ENCODE results near the gene EXOG. TPM values are rescaled to one million over a fixed set of nuclear protein-coding genes. Genes with fewer than 3 reads are reported as not detected.

The EXOG gene
- polyA plus RNA-seq, 4 donors: 11.7 to 16.2 (median 14.1) TPM

- DNase-seq (ENCODE audit: low read depth in 4 of 4, low spot score in 3 of 4): no peak
Observed at GRCh38 chr3:38500688-38501417, 4.7 kb downstream of the EXOG start.

- no peak for DNase-seq (ENCODE audit: low read depth in 4 of 4, low spot score in 3 of 4)
Observed at GRCh38 chr3:38507120-38507519, 11.0 kb downstream of the EXOG start.

- no peak for DNase-seq (ENCODE audit: low read depth in 4 of 4, low spot score in 3 of 4)
Observed at GRCh38 chr3:38509732-38510131, 13.6 kb downstream of the EXOG start.

GRCh38 chr3:38510631-38511030 lies 14.5 kb downstream of the EXOG start:
- no peak for DNase-seq (ENCODE audit: low read depth in 4 of 4, low spot score in 3 of 4)

- no peak for DNase-seq (ENCODE audit: low read depth in 4 of 4, low spot score in 3 of 4)
Observed at GRCh38 chr3:38511546-38511945, 15.4 kb downstream of the EXOG start.

GRCh38 chr3:38515367-38515766 lies 19.2 kb downstream of the EXOG start:
- no peak for DNase-seq (ENCODE audit: low read depth in 4 of 4, low spot score in 3 of 4)

GRCh38 chr3:38516669-38517068 lies 20.5 kb downstream of the EXOG start:
- DNase-seq (ENCODE audit: low read depth in 4 of 4, low spot score in 3 of 4): no peak

- DNase-seq (ENCODE audit: low read depth in 4 of 4, low spot score in 3 of 4): no peak
Observed at GRCh38 chr3:38519000-38519399, 22.9 kb downstream of the EXOG start.

GRCh38 chr3:38519651-38520050 lies 23.5 kb downstream of the EXOG start:
- DNase-seq (ENCODE audit: low read depth in 4 of 4, low spot score in 3 of 4): no peak

GRCh38 chr3:38521391-38521987 lies 25.3 kb downstream of the EXOG start:
- peak; percentile 60 to 69 (median 62) for DNase-seq (ENCODE audit: low read depth in 4 of 4, low spot score in 3 of 4)

GRCh38 chr3:38522002-38522401 lies 25.9 kb downstream of the EXOG start:
- no peak for DNase-seq (ENCODE audit: low read depth in 4 of 4, low spot score in 3 of 4)

GRCh38 chr3:38524141-38524739 lies 28.1 kb downstream of the EXOG start:
- DNase-seq (ENCODE audit: low read depth in 4 of 4, low spot score in 3 of 4): no peak

- DNase-seq (ENCODE audit: low read depth in 4 of 4, low spot score in 3 of 4): no peak
Observed at GRCh38 chr3:38526792-38527191, 30.7 kb downstream of the EXOG start.

GRCh38 chr3:38528457-38528856 lies 32.3 kb downstream of the EXOG start:
- DNase-seq (ENCODE audit: low read depth in 4 of 4, low spot score in 3 of 4): no peak

GRCh38 chr3:38532529-38532928 lies 36.4 kb downstream of the EXOG start:
- DNase-seq (ENCODE audit: low read depth in 4 of 4, low spot score in 3 of 4): no peak

- no peak for DNase-seq (ENCODE audit: low read depth in 4 of 4, low spot score in 3 of 4)
Observed at GRCh38 chr3:38533285-38533976, 37.3 kb downstream of the EXOG start.

GRCh38 chr3:38534180-38534579 lies 38.0 kb downstream of the EXOG start:
- no peak for DNase-seq (ENCODE audit: low read depth in 4 of 4, low spot score in 3 of 4)

- no peak for DNase-seq (ENCODE audit: low read depth in 4 of 4, low spot score in 3 of 4)
Observed at GRCh38 chr3:38534604-38535003, 38.5 kb downstream of the EXOG start.

- no peak for DNase-seq (ENCODE audit: low read depth in 4 of 4, low spot score in 3 of 4)
Observed at GRCh38 chr3:38536671-38537070, 40.5 kb downstream of the EXOG start.

GRCh38 chr3:38538773-38539353 lies 42.7 kb downstream of the EXOG start:
- DNase-seq (ENCODE audit: low read depth in 4 of 4, low spot score in 3 of 4): no peak

GRCh38 chr3:38541806-38542205 lies 45.7 kb downstream of the EXOG start:
- DNase-seq (ENCODE audit: low read depth in 4 of 4, low spot score in 3 of 4): no peak

Measured in right renal pelvis (tissue), 4 donors.